Embryonic facial prominence (tissue), 1 donor: ENCODE results near the gene TTC12.

ENCODE experiments used
- DNase-seq: peaks from one replicate; pipeline ENCODE4 v3.0.0-alpha.2; 2016; ENCODE audit errors: extremely low spot score

TTC12 gene

GRCh38 chr11:113324250-113324649 is 9.9 kb downstream of the TTC12 start:
- DNase-seq, result no peak

- no peak for DNase-seq
These were observed 15.3 kb downstream of the TTC12 start for GRCh38 chr11:113329725-113330124.

GRCh38 chr11:113331441-113331840 is 17.1 kb downstream of the TTC12 start:
- DNase-seq, result no peak

GRCh38 chr11:113332023-113332422 is 17.6 kb downstream of the TTC12 start:
- no peak for DNase-seq

GRCh38 chr11:113332638-113333329 is 18.4 kb downstream of the TTC12 start:
- DNase-seq, result no peak

- DNase-seq, result no peak
These were observed 19.8 kb downstream of the TTC12 start for GRCh38 chr11:113334183-113334582.

- DNase-seq, result no peak
These were observed 24.3 kb downstream of the TTC12 start for GRCh38 chr11:113338730-113339129.

- DNase-seq, result no peak
These were observed 25.7 kb downstream of the TTC12 start for GRCh38 chr11:113339929-113340589.

- no peak for DNase-seq
These were observed 27.2 kb downstream of the TTC12 start for GRCh38 chr11:113341388-113342165.

GRCh38 chr11:113345978-113346377 is 31.6 kb downstream of the TTC12 start:
- no peak for DNase-seq

- no peak for DNase-seq
These were observed 35.1 kb downstream of the TTC12 start for GRCh38 chr11:113349528-113349927.

GRCh38 chr11:113350336-113351067 is 36.1 kb downstream of the TTC12 start:
- no peak for DNase-seq

GRCh38 chr11:113351068-113351450 is 36.7 kb downstream of the TTC12 start:
- no peak for DNase-seq

GRCh38 chr11:113351480-113351879 is 37.1 kb downstream of the TTC12 start:
- no peak for DNase-seq

GRCh38 chr11:113356203-113356602 is 41.8 kb downstream of the TTC12 start:
- DNase-seq, result no peak

- no peak for DNase-seq
These were observed 49.0 kb downstream of the TTC12 start for GRCh38 chr11:113363406-113363805.

GRCh38 chr11:113363996-113364641 is 49.7 kb downstream of the TTC12 start:
- no peak for DNase-seq

GRCh38 chr11:113365895-113366294 is 51.5 kb downstream of the TTC12 start:
- DNase-seq, result no peak

- no peak for DNase-seq
These were observed 55.0 kb downstream of the TTC12 start for GRCh38 chr11:113369411-113369810.

GRCh38 chr11:113370634-113371033 is 56.3 kb downstream of the TTC12 start:
- no peak for DNase-seq

- no peak for DNase-seq
These were observed 57.9 kb downstream of the TTC12 start for GRCh38 chr11:113372309-113372708.

- DNase-seq, result no peak
These were observed 58.9 kb downstream of the TTC12 start for GRCh38 chr11:113373306-113373705.
